OCI-LY1 (cell line): ENCODE data around the gene WTAP.

Experiments
- CTCF ChIP-seq: fragments of 200-600 bp; sonication (generic), shearing (Covaris generic); IDR thresholded peaks from 2 replicates; pipeline ENCODE4 v1.5.1; 2017; ENCODE audit warnings: mild to moderate bottlenecking, antibody characterized with exemption, low read length, moderate library complexity, mixed read lengths
- EZH2 ChIP-seq: fragments of 200-600 bp; sonication (generic), shearing (Covaris generic); IDR thresholded peaks from 2 replicates; pipeline ENCODE4 v1.8.0; 2017; ENCODE audit warnings: borderline replicate concordance, mixed run types, mild to moderate bottlenecking, antibody characterized with exemption, low read length, moderate library complexity, mixed read lengths

GRCh38 chr6:159789377-159790148, 62.3 kb downstream of the WTAP start, which contains the start of gene TCP1:
- TF ChIP-seq CTCF (no peak), EZH2 (no peak)
